HG03097 (cell line): ENCODE results near the gene DHX57.
A peak's percentile ranks its signal among the peaks of the same experiment; 100 is the strongest.
"Not testable (repeated sequence)": the region's sequence is repeated elsewhere in the genome, so short reads cannot be mapped to it uniquely, and the experiment has no call there.

Experiments
- ATAC-seq: cut with Tn5 transposase; IDR thresholded peaks from one replicate; pipeline ENCODE4 v1.9.1; 2021; ENCODE audit not compliant: unreplicated experiment, low FRiP score

Gene DHX57

DNA sequence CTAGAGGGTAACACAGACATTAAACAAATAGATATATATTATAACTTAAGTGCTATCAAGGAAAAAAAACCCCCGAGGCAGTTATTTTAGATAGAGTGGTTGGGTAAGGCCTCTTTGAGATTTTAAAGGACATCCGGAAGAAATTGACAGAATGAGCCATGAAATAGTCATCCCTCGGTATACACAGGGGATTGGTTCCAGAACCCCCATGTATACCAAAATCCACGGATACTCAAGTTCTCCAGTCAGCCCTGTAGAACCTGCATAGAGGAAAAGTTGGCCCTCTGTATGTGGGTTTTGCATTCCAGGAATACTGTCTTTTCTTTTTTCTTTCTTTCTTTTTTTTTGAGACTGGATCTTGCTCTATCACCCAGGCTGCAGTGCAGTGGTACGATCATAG is 2.0 kb downstream of the DHX57 start:
- ATAC-seq, result no peak

DNA sequence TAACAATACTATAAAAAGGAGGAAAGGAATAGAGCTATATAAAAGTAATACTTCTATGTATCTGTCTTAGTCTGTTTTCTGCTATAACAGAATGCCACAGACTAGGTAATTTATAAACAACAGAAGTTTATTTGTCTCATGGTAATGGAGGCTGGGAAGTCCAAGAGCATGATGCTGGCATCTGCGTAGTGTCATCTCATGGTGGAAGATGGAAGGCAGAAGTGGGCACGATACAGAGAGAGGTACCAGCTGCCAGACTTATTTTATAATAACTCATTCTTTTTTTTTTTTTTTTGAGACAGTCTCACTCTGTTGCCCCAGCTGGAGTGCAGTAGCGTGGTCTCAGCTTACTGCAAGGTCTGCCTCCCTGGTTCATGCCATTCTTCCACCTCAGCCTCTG is 4.3 kb downstream of the DHX57 start:
- ATAC-seq, result no peak

DNA sequence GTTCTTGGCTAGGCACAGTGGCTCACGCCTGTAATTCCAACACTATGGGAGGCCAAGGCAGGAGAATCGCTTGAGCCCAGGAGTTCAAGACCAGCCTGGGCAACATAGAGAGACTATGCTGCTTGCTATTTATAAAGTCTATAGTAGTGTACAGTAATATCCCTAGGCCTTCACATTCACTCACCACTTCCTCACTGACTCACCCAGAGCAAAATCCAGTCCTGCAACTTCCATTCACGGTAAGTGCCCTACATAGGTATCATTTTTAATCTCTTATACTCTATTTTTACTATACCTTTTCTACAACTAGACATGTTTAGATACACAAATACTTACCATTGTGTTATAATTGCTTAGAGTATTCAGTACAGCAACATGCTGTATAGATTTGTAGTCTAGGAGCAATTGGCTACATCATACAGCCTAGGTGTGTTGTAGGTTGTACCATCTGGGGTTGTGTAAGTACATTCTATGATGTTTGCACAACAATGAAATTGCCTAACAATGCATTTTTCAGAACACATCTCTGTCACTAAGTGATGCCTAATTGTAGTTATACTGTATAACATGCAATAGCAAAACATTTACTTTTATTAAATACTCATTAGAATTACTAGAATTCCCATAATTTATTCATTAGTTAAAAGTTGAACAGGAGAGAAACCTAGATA is 8.8 kb downstream of the DHX57 start:
- ATAC-seq, result no peak

DNA sequence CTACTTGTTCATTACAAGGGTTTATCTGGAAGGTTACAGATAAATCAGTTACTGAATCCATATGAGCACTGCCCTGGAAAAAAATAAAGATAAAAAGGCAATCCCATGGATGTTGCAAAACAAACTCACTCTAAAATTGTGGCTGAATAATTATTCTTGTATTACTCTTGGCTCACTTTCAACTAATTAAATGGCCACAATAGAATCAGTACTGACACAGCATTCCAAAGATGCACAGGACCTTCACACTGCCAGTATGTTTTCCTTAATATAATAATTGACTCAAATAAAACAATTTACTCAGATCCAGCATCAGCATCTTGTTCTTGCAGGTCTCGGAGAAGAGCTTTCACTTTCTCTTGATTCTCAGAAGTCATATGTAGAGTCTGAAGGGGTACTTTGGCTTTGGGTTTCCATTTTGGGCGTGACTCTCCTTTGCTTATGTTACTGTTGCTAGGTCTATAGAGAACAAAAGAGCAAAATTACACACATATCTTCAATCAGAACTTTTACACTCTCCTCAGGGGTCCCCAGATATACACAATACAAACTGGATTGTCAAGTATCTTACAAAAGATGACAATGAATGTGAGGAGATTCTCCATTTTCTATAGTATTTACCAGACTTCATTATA is 12.6 kb downstream of the DHX57 start:
- no peak for ATAC-seq

DNA sequence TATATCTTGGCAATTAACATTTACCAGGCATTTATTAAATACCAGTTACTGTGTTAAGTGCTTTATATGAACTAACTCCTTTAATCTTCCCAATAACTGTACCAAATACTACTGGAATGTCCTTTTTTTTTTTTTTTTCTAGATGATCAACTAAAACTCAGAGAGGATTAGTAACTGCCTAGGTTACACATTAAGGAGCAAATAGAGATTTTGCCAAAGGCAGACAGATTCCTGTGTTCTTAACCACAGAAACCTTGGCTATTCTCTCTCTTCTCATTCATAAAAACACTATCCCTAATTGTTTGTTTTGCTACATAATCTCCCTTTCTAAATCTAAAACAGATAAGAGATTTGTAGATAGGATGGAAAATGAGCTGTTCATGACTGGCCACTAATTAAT is 13.3 kb downstream of the DHX57 start:
- ATAC-seq, result no peak

DNA sequence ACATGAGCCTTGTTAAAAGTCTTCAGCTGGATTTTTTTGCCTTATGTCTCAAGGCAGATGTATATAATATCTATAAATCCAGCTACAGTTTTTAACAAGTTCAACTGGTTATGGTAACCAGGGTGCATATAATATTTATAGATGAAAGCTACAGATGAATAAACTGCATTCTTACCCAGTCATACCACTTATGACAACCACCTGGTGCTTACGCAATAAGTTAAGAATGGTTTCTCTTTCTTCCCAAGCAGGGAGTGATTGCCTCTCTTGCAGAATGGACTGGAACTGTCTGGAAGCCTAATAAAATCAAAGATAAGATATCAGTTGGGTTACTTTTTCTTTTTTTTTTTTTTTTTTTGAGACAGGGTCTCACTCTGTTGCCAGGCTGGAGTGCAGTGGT is 19.6 kb downstream of the DHX57 start:
- no peak for ATAC-seq

DNA sequence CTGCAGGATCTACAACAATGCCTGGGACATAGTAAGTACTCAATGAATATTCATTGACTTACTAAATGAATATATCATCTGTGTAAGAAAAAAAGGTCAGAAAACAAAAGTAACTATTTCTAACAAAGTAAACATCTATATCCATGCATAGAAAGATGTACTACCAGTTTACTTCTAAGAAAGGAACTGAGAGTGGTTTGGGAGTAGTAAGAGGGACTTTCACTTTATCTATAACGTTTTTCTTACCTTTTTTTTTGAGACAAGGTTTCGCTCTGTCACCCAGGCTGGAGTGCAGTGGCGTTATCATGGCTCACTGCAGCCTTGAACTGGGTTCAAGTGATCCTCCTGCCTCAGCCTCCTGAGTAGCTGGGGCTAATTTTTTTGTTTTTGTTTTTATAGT is 25.7 kb downstream of the DHX57 start:
- no peak for ATAC-seq

DNA sequence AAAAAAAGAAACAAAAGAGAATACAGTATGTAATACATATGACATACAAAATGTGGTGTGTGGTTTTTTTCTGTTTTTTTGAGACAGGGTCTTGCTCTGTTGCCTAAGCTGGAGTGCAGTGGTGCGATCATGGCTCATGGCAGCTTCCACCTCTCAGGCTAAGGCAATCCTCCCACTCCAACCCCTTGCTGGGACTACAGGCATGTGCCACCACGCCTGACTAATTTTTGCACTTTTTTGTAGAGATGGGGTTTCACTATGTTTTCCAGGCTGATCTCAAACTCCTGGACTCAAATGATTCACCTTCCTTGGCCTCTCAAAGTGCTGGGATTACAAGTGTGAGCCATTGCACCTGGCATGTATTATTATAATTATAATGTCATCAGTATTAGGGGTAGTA is 38.9 kb downstream of the DHX57 start:
- ATAC-seq, result no peak

DNA sequence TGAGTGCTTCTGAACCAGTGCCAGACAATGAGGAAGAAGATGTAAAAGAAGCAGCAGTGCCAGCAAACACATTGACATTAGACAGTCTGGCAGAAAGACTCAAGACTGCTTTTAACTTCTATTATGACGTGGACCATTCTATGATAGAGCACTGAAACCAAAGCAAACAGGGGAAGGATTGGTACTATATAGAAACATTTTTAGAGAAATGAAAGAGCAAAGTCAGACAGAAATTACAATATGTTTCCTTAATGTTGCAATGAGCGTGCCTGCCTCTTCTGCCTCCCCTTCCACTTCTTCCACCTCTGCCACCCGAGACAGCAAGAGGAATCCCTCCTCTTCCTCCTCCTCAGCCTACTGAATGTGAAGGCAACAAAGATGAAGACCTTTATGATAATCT is 39.7 kb downstream of the DHX57 start:
- ATAC-seq, result peak; percentile 79

DNA sequence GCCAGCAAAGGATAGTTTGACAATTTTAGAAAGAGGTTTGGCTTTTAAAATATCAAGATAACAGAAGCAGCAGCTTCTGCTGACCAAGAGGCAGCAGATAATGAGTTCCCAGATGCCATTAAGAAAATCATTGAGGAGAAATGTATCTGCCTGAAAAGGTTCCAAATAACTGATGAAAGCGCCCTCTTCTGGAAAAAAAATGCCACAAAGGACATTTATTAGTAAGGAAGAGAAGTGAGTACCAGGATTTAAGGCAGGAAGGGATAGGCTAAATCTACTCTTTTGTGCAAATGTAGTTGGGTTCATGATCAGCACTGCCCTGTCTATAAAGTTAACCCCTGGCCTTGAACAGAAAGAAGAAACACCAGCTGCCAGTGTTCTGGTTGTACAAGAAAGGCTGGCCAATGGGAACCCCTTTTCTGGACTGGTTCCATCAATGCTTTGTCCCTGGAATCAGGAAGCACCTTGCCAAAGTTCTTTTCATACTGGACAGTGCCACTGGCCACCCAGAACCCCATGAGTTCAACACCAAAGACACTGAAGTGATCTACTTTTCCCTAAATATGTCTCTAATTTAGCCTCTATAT is 40.6 kb downstream of the DHX57 start:
- no peak for ATAC-seq

DNA sequence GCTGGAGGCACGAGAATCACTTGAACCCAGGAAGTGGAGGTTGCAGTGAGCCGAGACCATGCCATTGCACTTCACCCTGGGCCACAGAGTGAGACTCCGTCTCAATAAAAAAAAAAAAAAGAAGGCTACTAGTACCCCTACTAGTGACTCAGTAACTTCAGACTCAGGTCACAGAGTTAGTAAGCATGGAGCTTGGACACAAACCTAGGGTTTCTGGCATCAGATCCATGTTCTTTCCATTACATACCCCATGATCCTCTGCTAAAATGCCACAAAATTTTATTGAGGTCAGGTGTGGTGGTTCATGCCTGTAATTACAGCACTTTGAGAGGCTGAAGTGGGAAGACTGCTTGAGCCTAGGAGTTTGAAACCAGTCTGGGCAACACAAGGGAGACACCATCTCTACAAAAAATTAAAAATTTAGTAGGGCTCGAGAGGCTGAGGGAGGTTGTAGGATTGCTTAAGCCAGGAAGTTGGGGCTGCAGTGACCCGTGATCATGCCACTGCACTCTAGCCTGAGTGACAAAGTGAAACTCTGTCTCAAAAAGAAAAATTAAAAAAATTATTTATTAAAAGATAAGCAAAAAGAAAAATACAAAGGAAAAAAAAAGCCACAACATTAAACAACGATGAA is 45.1 kb downstream of the DHX57 start:
- ATAC-seq, result no peak

DNA sequence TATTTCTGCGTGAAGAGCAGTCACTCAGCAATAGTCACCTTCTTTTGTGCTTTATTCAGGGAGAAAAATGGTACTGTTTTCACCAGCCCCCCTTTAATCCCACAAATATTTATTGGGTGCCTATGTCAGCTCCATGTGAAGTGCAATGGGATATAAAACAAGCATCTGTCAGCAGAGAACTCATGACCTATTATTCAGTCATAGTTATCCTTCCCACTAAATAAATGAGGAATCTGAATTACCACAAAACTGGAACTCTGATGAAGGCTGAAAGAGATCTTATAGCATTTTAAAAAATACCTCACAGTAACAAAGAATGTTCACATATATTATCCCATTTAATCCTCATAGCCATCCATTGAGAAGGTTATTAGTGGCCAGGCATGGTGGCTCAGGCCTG is 45.8 kb downstream of the DHX57 start:
- ATAC-seq, result no peak

DNA sequence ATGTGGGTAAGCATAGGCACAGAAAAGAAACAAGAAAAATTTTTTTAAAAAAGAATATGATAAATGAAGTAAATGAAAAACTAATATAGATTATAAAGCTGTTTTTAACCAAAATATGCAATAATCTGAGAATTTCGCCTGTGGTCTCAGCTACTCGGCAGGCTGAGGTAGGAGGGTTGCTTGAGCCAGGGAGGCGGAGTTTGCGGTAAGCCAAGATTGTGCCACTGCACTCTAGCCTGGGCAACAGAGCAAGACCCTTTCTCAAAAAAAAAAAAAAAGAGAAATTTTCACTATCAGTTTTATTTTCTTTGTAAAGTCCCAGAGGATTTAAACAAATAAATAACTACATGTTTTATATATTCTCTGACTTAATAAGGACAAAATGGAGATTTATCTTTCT is 47.3 kb downstream of the DHX57 start:
- no peak for ATAC-seq

DNA sequence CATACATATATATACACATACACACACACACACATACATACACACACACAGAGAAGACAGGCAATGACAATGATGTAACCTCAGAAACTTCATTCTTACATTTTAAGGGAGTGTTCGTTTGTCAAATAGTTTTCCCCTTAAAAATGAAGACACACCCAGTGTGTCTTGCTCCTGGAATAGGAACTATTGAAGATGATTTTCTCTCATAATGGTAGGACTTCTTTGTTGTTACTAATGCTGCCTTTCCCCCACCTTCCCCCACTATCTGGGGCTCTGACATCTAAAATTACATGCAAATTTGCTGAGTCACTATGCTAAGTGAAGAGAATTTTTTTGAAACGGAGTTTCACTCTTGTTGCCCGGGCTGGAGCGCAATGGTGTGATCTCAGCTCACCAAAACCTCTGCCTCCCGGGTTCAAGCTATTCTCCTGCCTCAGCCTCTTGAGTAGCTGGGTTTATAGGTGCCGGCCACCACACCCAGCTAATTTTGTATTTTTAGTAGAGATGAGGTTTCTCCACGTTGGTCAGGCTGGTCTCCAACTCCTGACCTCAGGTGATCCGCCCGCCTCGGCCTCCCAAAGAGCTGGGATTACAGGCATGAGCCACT is 48.1 kb downstream of the DHX57 start:
- not testable (repeated sequence) for ATAC-seq

DNA sequence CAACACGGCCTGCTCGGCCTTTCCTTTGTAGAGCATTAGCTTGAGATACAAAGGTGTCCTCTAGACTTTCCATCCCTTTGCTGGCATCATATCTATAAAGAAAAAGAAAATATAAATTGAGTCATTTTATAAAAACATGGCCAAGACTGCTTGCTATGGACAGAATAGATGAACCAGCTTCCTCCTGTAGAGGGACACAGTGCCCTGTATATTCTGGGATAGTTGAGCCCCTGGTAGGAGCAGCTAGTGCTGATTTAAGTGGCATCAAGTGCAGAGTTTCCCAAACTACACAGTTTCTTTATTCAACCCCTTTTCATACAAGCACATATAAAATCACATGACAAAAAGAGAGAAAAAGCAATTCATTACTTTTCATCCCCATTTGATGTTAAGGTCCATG is 49.8 kb downstream of the DHX57 start:
- no peak for ATAC-seq

DNA sequence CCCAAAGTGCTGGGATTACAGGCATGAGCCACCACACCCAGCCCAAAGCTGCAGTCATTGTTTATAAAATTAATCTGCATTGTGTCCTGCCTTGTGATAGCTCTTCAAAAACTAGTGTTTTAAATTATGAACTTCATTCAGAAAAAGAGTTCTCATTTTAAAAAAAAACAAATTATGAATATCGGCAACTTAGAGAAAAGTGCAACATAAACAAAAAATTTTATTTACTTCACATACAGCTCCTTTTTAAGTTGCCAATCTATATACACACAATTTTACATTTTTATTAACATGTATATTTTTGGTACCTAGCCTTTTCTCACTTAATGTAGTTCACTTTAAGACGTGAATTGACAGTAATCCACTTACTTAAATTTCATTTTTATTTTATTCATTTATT is 50.8 kb downstream of the DHX57 start:
- ATAC-seq, result no peak

DNA sequence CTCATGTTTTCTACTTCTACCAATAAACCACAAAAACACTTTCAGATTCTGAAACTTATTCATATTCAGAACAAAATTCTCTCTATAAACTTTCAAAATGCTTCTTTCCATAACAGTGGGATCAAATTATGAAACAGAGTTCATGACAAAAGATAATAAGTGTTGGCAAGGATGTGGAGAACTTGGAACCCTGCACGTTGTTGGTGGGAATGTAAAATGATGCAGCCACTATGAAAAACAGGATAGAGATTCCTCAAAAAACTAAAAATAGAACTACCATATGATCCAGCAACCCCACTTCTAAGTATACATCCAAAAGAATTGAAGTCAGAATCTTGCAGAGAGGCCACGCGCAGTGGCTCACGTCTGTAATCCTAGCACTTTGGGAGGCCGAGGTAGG is 52.3 kb downstream of the DHX57 start:
- ATAC-seq, result no peak

DNA sequence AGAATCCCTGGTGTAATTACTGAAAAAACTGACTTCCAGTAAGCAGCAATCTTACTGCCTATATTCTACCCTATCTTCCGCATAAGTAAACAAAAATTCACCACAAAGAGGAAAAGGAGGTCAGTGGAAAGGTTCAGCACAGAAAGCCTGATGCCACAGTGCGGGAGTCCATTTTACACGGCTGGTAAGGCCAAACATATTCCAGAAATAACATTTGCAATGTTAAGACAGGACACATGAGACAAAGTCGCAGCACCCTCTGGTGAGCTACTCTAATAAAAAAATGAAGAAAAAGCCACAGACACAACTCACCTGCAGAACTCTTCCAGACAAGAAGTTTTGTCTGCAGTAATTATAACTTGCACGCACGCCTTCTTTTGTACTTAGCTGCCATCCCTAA is 57.2 kb downstream of the DHX57 start:
- ATAC-seq, result no peak

DNA sequence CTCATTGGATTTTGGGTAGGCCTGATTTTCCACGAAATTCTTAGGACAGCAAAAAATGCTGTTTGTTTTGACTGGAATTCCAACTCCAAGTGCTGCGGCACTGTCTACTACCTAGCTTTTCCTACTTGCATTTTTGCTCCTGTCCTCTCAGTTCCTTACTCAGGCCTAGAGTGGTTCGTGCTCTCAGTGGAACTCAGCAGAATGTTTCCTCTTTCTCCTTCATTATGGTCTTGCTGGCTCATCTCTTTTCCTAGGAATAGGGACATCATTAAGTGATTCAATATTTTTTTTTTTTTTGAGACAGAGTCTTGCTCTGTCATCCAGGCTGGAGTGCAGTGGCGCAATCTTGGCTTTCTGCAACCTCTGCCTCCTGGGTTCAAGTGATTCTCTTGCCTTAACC is 59.8 kb downstream of the DHX57 start:
- no peak for ATAC-seq

DNA sequence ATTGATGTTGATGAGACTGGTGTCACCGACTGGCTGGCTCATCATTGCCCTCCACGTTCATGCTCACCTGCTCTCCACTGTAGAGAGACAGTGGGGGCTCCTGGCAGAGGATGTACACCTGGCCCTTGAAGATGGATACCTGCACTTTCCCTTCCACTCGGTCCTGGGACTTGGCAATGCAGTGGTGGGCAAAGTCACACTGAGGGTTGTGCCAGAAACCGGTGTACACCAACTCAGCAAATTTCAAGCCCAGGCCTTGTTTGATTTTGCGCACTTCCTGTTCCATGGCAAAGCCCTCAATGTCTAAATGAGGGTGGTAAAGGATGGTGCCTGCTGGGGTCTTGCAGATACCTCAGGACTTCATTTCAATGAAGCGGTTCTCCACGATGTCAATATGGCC is 65.2 kb downstream of the DHX57 start:
- ATAC-seq, result no peak

DNA sequence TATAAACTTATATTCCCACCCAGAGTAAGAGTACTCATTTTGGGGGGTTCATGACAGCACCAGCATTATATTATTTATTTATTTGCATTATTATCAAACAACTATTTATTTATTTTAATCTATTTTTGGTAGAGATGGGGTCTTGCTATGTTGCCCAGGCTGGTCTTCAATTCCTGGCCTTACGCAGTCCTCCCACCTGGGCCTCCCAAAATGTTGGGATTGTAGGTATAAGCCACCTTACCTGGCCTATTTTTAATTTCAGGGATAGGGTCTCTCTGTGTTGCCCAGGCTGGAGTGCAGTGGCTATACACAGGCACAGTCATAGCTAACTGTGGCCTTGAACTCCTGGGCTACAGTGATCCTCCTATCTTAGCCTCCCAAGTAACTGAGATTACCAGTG is 67.1 kb downstream of the DHX57 start:
- no peak for ATAC-seq

DNA sequence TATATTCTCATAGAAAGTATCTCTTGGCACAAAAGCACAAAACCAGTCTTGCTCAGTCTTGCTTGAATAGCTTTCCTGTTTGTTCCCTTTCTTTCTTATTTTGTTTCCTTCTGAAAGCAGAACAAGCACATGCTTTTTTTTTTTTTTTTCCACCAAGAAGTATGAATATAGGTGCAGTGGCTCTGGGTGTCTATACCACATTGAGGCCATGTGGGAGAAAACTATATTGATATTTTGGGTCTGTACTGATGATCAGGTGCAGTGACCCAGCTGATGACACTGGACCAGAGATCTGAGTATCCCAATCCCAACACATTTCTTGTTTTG is 69.0 kb downstream of the DHX57 start:
- ATAC-seq, result no peak
